ENCODE measurements around the gene PPP1R12C.

PPP1R12C gene

GRCh38 chr19:55050749-55051532 lies 66.5 kb downstream of the PPP1R12C start:
- Mint-ChIP-seq H3K4me1 (no peaks in the 10 kb centered on the region), H3K27me3 (no peaks in the 10 kb centered on the region), H3K9me3 (no peaks in the 10 kb centered on the region), H3K27ac (no peak overlapping the region), H3K36me3 (peaks cover 51% of the 10 kb centered on the region), H3K4me3 (no peak overlapping the region)
- no peak for DNase-seq
- CTCF ChIA-PET, result interaction anchor here (0.6 kb wide), 1 partner anchor 88 kb away, joined by 3 read pairs; no protein-coding TSS in a partner anchor

- Mint-ChIP-seq H3K36me3 (peaks cover 53% of the 10 kb centered on the region), H3K9me3 (no peaks in the 10 kb centered on the region)
Observed at GRCh38 chr19:55048446-55048845, 69.0 kb downstream of the PPP1R12C start.

GRCh38 chr19:55047951-55048350 lies 69.5 kb downstream of the PPP1R12C start:
- DNase-seq, result no peak
- CTCF ChIA-PET, result no interaction called here
- peaks cover 52% of the 10 kb centered on the region for H3K36me3 Mint-ChIP-seq
- H3K9me3 Mint-ChIP-seq, result no peaks in the 10 kb centered on the region
- H3K4me3 Mint-ChIP-seq, result no peak overlapping the region
- no peaks in the 10 kb centered on the region for H3K27me3 Mint-ChIP-seq
- no peak overlapping the region for H3K27ac Mint-ChIP-seq
- H3K4me1 Mint-ChIP-seq, result peaks cover 16% of the 10 kb centered on the region

More at GRCh38 chr19:55048446-55048845, 69.0 kb downstream of the PPP1R12C start:
- H3K4me1 Mint-ChIP-seq, result peaks cover 11% of the 10 kb centered on the region
- no peaks in the 10 kb centered on the region for H3K27me3 Mint-ChIP-seq
- DNase-seq, result no peak
- CTCF ChIA-PET, result no interaction called here
- H3K27ac Mint-ChIP-seq, result no peak overlapping the region
- H3K4me3 Mint-ChIP-seq, result no peak overlapping the region

- no peak overlapping the region for H3K4me3 Mint-ChIP-seq
- H3K27me3 Mint-ChIP-seq, result no peaks in the 10 kb centered on the region
- CTCF ChIA-PET, result no interaction called here
- peaks cover 56% of the 10 kb centered on the region for H3K36me3 Mint-ChIP-seq
- H3K9me3 Mint-ChIP-seq, result no peaks in the 10 kb centered on the region
- peaks cover 24% of the 10 kb centered on the region for H3K4me1 Mint-ChIP-seq
- DNase-seq, result no peak
- no peak overlapping the region for H3K27ac Mint-ChIP-seq
Observed at GRCh38 chr19:55046975-55047622, 70.3 kb downstream of the PPP1R12C start.

- no peaks in the 10 kb centered on the region for H3K9me3 Mint-ChIP-seq
- peaks cover 49% of the 10 kb centered on the region for H3K36me3 Mint-ChIP-seq
- no peaks in the 10 kb centered on the region for H3K27me3 Mint-ChIP-seq
- H3K27ac Mint-ChIP-seq, result no peak overlapping the region
- CTCF ChIA-PET, result interaction anchor here (0.6 kb wide), 1 partner anchor 889 kb away, joined by 3 read pairs; no protein-coding TSS in a partner anchor
- peaks cover 39% of the 10 kb centered on the region for H3K4me1 Mint-ChIP-seq
- H3K4me3 Mint-ChIP-seq, result no peak overlapping the region
- no peak for DNase-seq
Observed at GRCh38 chr19:55044771-55045716, 72.4 kb downstream of the PPP1R12C start.

GRCh38 chr19:55044286-55044685 lies 73.2 kb downstream of the PPP1R12C start:
- Mint-ChIP-seq H3K4me3 (no peak overlapping the region), H3K4me1 (peaks cover 41% of the 10 kb centered on the region), H3K36me3 (peaks cover 52% of the 10 kb centered on the region), H3K27me3 (no peaks in the 10 kb centered on the region), H3K27ac (no peak overlapping the region), H3K9me3 (peaks cover 2% of the 10 kb centered on the region)
- no peak for DNase-seq
- CTCF ChIA-PET, result no interaction called here

GRCh38 chr19:55042688-55043087 lies 74.7 kb downstream of the PPP1R12C start:
- peaks cover 41% of the 10 kb centered on the region for H3K4me1 Mint-ChIP-seq
- DNase-seq, result no peak
- H3K9me3 Mint-ChIP-seq, result peaks cover 2% of the 10 kb centered on the region
- CTCF ChIA-PET, result no interaction called here
- peaks cover 42% of the 10 kb centered on the region for H3K36me3 Mint-ChIP-seq
- H3K27ac Mint-ChIP-seq, result peak overlapping the region; percentile 93
- peak overlapping the region; percentile 66 for H3K4me3 Mint-ChIP-seq
- H3K27me3 Mint-ChIP-seq, result no peaks in the 10 kb centered on the region

GRCh38 chr19:55042344-55042678 lies 75.1 kb downstream of the PPP1R12C start:
- H3K27me3 Mint-ChIP-seq, result no peaks in the 10 kb centered on the region
- peaks cover 2% of the 10 kb centered on the region for H3K9me3 Mint-ChIP-seq
- peaks cover 41% of the 10 kb centered on the region for H3K4me1 Mint-ChIP-seq
- CTCF ChIA-PET, result no interaction called here
- H3K36me3 Mint-ChIP-seq, result peaks cover 42% of the 10 kb centered on the region
- peak overlapping the region; percentile 93 for H3K27ac Mint-ChIP-seq
- no peak for DNase-seq
- peak overlapping the region; percentile 66 for H3K4me3 Mint-ChIP-seq

- H3K36me3 Mint-ChIP-seq, result peaks cover 41% of the 10 kb centered on the region
- CTCF ChIA-PET, result no interaction called here
- H3K27me3 Mint-ChIP-seq, result no peaks in the 10 kb centered on the region
- H3K9me3 Mint-ChIP-seq, result peaks cover 2% of the 10 kb centered on the region
- H3K4me1 Mint-ChIP-seq, result peaks cover 41% of the 10 kb centered on the region
- DNase-seq, result peak; percentile 70
- H3K4me3 Mint-ChIP-seq, result peak overlapping the region; percentile 66
- peak overlapping the region; percentile 93 for H3K27ac Mint-ChIP-seq
Observed at GRCh38 chr19:55041627-55042343, 75.7 kb downstream of the PPP1R12C start.

- Mint-ChIP-seq H3K27ac (peak overlapping the region; percentile 93), H3K4me3 (peak overlapping the region; percentile 66), H3K27me3 (no peaks in the 10 kb centered on the region), H3K36me3 (peaks cover 37% of the 10 kb centered on the region), H3K4me1 (peaks cover 41% of the 10 kb centered on the region), H3K9me3 (peaks cover 2% of the 10 kb centered on the region)
- no peak for DNase-seq
- CTCF ChIA-PET, result no interaction called here
Observed at GRCh38 chr19:55041244-55041626, 76.2 kb downstream of the PPP1R12C start.
